Loucy (cell line): Measurements from ENCODE around the gene PRKX.

Experiments
- CTCF ChIP-seq: fragments of 200-600 bp; sonication (generic); conservative IDR thresholded peaks from 2 replicates; pipeline ENCODE4 v1.5.1; 2014; ENCODE audit warnings: mild to moderate bottlenecking, antibody characterized with exemption, low read length
- EZH2phosphoT487 ChIP-seq: fragments of 200-600 bp; IDR thresholded peaks from 2 replicates; pipeline ENCODE4 v1.6.1; 2018; ENCODE audit warnings: antibody characterized with exemption, mild to moderate bottlenecking, moderate library complexity, borderline replicate concordance

- TF ChIP-seq CTCF (no peak), EZH2phosphoT487 (no peak)
These were observed 128.9 kb downstream of the PRKX start for GRCh38 chrX:3584415-3584996.
